Measurements from ENCODE around the gene MYRIP. TPM values are rescaled to one million over a fixed set of nuclear protein-coding genes. Genes with fewer than 3 reads are reported as not detected.

The MYRIP gene
- total RNA-seq, 1 experiment from 2014 or later: 0.44 TPM

DNA sequence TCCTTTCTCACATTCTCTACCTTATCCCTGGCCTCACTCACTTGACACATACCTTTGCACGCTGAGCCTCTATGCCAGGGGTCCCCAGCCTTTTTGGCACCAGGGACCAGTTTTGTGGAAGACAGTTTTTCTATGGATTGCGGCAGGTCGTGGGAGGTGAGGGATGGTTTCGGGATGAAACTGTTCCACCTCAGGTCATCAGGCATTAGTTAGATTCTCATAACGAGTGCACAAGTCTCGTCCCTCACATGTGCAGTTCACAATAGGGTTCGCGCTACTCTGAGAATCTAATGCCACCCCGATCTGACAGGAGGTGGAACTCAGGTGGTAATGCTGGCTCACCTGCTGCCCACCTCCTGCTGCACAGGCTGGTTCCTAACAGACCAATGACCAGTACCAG lies 387.6 kb downstream of the MYRIP start (continued):
- TF ChIP-seq POLR2A (IDR thresholded peaks at IDR 0.05; ENCODE audit: borderline replicate concordance, extremely low read depth, insufficient read depth, insufficient read length): no peak
- no peak for TF ChIP-seq ZNF274 (IDR thresholded peaks at IDR 0.05; ENCODE audit: low read depth, low read length)
- TF ChIP-seq SRF (IDR thresholded peaks at IDR 0.05; ENCODE audit: low read depth): no peak

DNA sequence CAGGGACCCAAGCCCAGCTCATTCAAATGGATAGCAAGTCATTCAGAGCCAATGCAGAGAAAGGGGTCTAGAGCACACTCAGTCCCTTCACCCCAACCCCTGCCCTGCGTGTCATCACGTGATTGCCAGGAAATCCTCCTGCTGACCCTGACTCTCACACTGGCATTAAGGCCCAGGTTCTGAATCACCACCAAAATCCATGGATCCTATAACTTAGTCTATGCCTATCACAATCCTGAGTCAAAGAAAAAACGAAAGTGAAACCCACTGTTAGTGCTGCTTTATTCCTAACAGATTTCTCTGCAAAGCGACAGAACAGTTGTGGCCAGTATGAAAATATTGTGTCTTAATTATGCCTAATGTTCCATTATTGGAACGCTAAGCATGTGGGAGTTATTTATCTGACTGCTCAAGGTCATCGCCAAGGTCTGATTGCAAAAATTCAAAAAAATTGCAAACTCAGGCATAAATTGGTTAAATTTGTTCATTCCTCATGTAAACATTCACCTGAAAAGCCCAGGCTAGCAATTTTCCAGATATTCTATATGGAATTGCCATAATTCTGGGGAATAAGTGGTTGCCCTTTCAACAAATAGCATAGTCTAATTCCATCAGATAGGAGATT lies 391.4 kb downstream of the MYRIP start:
- Histone ChIP-seq H3K9me3 (ENCODE audit: control insufficient read depth in 1 of 2, insufficient read depth in 1 of 2, low read depth in 1 of 2, low read length in 2 of 2) (no peaks in the 10 kb centered on the region), H3K4me1 (ENCODE audit: control insufficient read depth in 1 of 2, insufficient read depth in 2 of 2, low read length in 2 of 2) (no peaks in the 10 kb centered on the region), H3K27me3 (ENCODE audit: insufficient read depth, low read length) (0 out of 2 replicates have a peak, but pooled peaks cover 15% of the 10 kb centered on the region), H4K20me1 (ENCODE audit: insufficient read depth) (no peaks in the 10 kb centered on the region), H3K27ac (ENCODE audit: low read depth, low read length) (no peak overlapping the region), H2AFZ (ENCODE audit: low read depth, low read length, poor library complexity, severe bottlenecking) (no peak overlapping the region), H3K9ac (ENCODE audit: low read length) (no peak overlapping the region), H3K79me2 (ENCODE audit: insufficient read depth, low read length) (no peaks in the 10 kb centered on the region), H3K9me2 (ENCODE audit: insufficient read depth) (no peaks in the 10 kb centered on the region), H3K4me2 (ENCODE audit: low read length) (no peak overlapping the region), H3K36me3 (ENCODE audit: control insufficient read depth in 1 of 2, insufficient read depth in 2 of 2, low read length in 2 of 2) (no peaks in the 10 kb centered on the region), H3K4me3 (replicated peaks in 1 of 2; ENCODE audit: low read depth in 1 of 2, low read length in 2 of 2) (no peak overlapping the region)
- DNase-seq (ENCODE audit: low read depth, low spot score) (no peak), ATAC-seq (no peak)
- intact Hi-C loops (cut with micrococcal nuclease): no loop called here
- TF ChIP-seq, protein P1, sequence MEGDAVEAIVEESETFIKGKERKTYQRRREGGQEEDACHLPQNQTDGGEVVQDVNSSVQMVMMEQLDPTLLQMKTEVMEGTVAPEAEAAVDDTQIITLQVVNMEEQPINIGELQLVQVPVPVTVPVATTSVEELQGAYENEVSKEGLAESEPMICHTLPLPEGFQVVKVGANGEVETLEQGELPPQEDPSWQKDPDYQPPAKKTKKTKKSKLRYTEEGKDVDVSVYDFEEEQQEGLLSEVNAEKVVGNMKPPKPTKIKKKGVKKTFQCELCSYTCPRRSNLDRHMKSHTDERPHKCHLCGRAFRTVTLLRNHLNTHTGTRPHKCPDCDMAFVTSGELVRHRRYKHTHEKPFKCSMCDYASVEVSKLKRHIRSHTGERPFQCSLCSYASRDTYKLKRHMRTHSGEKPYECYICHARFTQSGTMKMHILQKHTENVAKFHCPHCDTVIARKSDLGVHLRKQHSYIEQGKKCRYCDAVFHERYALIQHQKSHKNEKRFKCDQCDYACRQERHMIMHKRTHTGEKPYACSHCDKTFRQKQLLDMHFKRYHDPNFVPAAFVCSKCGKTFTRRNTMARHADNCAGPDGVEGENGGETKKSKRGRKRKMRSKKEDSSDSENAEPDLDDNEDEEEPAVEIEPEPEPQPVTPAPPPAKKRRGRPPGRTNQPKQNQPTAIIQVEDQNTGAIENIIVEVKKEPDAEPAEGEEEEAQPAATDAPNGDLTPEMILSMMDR (IDR thresholded peaks at IDR 0.05 in 2 of 3, conservative IDR thresholded peaks at IDR 0.05 in 1 of 3; ENCODE audit: borderline replicate concordance in 1 of 3, insufficient read depth in 1 of 3, low read depth in 2 of 3, low read length in 2 of 3): no peak
- TF ChIP-seq JUND (IDR thresholded peaks at IDR 0.05) (no peak), EZH2phosphoT487 (IDR thresholded peaks at IDR 0.05; ENCODE audit: borderline replicate concordance) (no peak), YY1 (IDR thresholded peaks at IDR 0.05; ENCODE audit: extremely low read depth, insufficient replicate concordance, low read depth, low read length) (no peak), POLR2A (IDR thresholded peaks at IDR 0.05; ENCODE audit: borderline replicate concordance, extremely low read depth, insufficient read depth, insufficient read length) (no peak)
- TF ChIP-seq, protein P2, sequence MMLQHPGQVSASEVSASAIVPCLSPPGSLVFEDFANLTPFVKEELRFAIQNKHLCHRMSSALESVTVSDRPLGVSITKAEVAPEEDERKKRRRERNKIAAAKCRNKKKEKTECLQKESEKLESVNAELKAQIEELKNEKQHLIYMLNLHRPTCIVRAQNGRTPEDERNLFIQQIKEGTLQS (IDR thresholded peaks at IDR 0.05): no peak
- TF ChIP-seq, protein P3, sequence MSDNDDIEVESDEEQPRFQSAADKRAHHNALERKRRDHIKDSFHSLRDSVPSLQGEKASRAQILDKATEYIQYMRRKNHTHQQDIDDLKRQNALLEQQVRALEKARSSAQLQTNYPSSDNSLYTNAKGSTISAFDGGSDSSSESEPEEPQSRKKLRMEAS (IDR thresholded peaks at IDR 0.05): no peak
- no TSS peak for BruUV-seq (replicated peaks)
- RAD21 ChIA-PET (ENCODE audit: low non-redundant PET in 1 of 2, low total read pairs in 2 of 2, uncharacterized antibody in 2 of 2, unreplicated experiment in 2 of 2): no interaction called here
- CTCF ChIA-PET: interaction anchor here (0.9 to 1.0 kb wide), 2 partner anchors 9 to 108 kb away, joined by 3 to 4 read pairs; no protein-coding TSS in a partner anchor
- POLR2A ChIA-PET: no interaction called here

Measured in HCT116 (cell line).